Bronchus fibroblast of lung (primary cell): ENCODE data around the gene SCN3B. TPM values are rescaled to one million over a fixed set of nuclear protein-coding genes. Genes with fewer than 3 reads are reported as not detected.

Source experiments
- total RNA-seq: library from RNA; depleted of rRNA; stranded (reverse); fragments of >200 nt; gene quantifications from 2 replicates; pipeline ENCODE4 v1.2.3, GENCODE V29; 2015

The SCN3B gene
- total RNA-seq = not detected in 2 replicates

GRCh38 chr11:123654566-123655081 is at the start of gene SCN3B:
Gene SCN3B (minus strand): TSS chr11:123654624. CDS start chr11:123653801, 823 bp downstream.

Other genes starting within 250 kb of the SCN3B start
- gene GRAMD1B, start 224.4 kb downstream of the SCN3B start, total RNA-seq = 0.50 and 1.9 TPM in 2 replicates
- 4.7 and 5.2 TPM in 2 replicates for gene ZNF202, start 87.0 kb upstream of the SCN3B start, total RNA-seq
- gene OR6X1, start 99.9 kb upstream of the SCN3B start, total RNA-seq = not detected in 2 replicates
- not detected in 2 replicates for gene OR6M1, start 151.7 kb upstream of the SCN3B start, total RNA-seq
- not detected in 2 replicates for gene TMEM225, start 231.0 kb upstream of the SCN3B start, total RNA-seq
- not detected in 2 replicates for gene OR8D4, start 247.5 kb upstream of the SCN3B start, total RNA-seq